DMS153 (cell line): ENCODE measurements around the gene NEUROG2.
A peak's percentile ranks its signal among the peaks of the same experiment; 100 is the strongest.
"Not testable (repeated sequence)": the region's sequence is repeated elsewhere in the genome, so short reads cannot be mapped to it uniquely, and the experiment has no call there.

Experiments used
- DNase-seq: peaks from one replicate; lab custom pipeline; 2025; lab: John Stamatoyannopoulos, UW

Gene NEUROG2

GRCh38 chr4:112516066-112516470 lies at the start of gene NEUROG2:
NEUROG2 (minus strand) TSS chr4:112516180; CDS start chr4:112515475, 705 bp downstream.
- no peak for DNase-seq

- no peak for DNase-seq
Observed at GRCh38 chr4:112564706-112565270, 48.8 kb upstream of the NEUROG2 start.

- DNase-seq, result no peak
Observed at GRCh38 chr4:112563431-112564200, 47.6 kb upstream of the NEUROG2 start.

- no peak for DNase-seq
Observed at GRCh38 chr4:112562254-112562879, 46.4 kb upstream of the NEUROG2 start.

GRCh38 chr4:112560084-112560483 lies 44.1 kb upstream of the NEUROG2 start:
- DNase-seq, result no peak

GRCh38 chr4:112559053-112559452 lies 43.1 kb upstream of the NEUROG2 start:
- no peak for DNase-seq

- no peak for DNase-seq
Observed at GRCh38 chr4:112557676-112558411, 41.9 kb upstream of the NEUROG2 start.

GRCh38 chr4:112554271-112554670 lies 38.3 kb upstream of the NEUROG2 start:
- DNase-seq, result not testable (repeated sequence)

GRCh38 chr4:112552668-112553067 lies 36.7 kb upstream of the NEUROG2 start:
- DNase-seq, result no peak

- no peak for DNase-seq
Observed at GRCh38 chr4:112550728-112551127, 34.7 kb upstream of the NEUROG2 start.

- no peak for DNase-seq
Observed at GRCh38 chr4:112546476-112546875, 30.5 kb upstream of the NEUROG2 start.

GRCh38 chr4:112545346-112545745 lies 29.4 kb upstream of the NEUROG2 start:
- DNase-seq, result no peak

GRCh38 chr4:112540695-112541094 lies 24.7 kb upstream of the NEUROG2 start:
- DNase-seq, result no peak

GRCh38 chr4:112536123-112536522 lies 20.1 kb upstream of the NEUROG2 start:
- DNase-seq, result no peak

GRCh38 chr4:112532267-112532666 lies 16.3 kb upstream of the NEUROG2 start:
- DNase-seq, result no peak

- DNase-seq, result no peak
Observed at GRCh38 chr4:112531146-112531545, 15.2 kb upstream of the NEUROG2 start.

- no peak for DNase-seq
Observed at GRCh38 chr4:112526061-112526460, 10.1 kb upstream of the NEUROG2 start.

- DNase-seq, result peak; percentile 66
Observed at GRCh38 chr4:112523764-112524505, 8.0 kb upstream of the NEUROG2 start.

- no peak for DNase-seq
Observed at GRCh38 chr4:112523008-112523721, 7.2 kb upstream of the NEUROG2 start.

GRCh38 chr4:112522431-112522830 lies 6.5 kb upstream of the NEUROG2 start:
- DNase-seq, result not testable (repeated sequence)
